BLaER1 treated with 17β-estradiol and CSF1 and Interleukin-3, amounts not matched to agents 10 nM and 100 nM (cell line): ENCODE data around the gene USP34.

Source experiments
- H3K27ac ChIP-seq, 11 experiments: shearing (Covaris generic); formaldehyde crosslinking; 2 replicates each; pipeline ENCODE4 v1.8.1; 2022
- H3K27me3 ChIP-seq, 11 experiments: shearing (Covaris generic); formaldehyde crosslinking; 2 replicates each; pipeline ENCODE4 v1.8.1; 2022
- H3K36me3 ChIP-seq, 11 experiments: shearing (Covaris generic); formaldehyde crosslinking; 2 replicates each; pipeline ENCODE4 v1.8.1; 2022
- H3K4me1 ChIP-seq, 10 experiments: shearing (Covaris generic); formaldehyde crosslinking; 2 replicates each; pipeline ENCODE4 v1.8.1; 2022
- H3K4me2 ChIP-seq, 11 experiments: shearing (Covaris generic); formaldehyde crosslinking; 2 replicates each; pipeline ENCODE4 v1.8.1; 2022
- H3K4me3 ChIP-seq, 10 experiments: shearing (Covaris generic); formaldehyde crosslinking; 2 replicates each; pipeline ENCODE4 v1.8.1; 2022
- H3K9ac ChIP-seq, 11 experiments: shearing (Covaris generic); formaldehyde crosslinking; 2 replicates each; pipeline ENCODE4 v1.8.1; 2022
- H3K9me3 ChIP-seq, 11 experiments: shearing (Covaris generic); formaldehyde crosslinking; replicated peaks in 1 of 11; 2 replicates each; pipeline ENCODE4 v1.8.1; 2022
- H4K20me1 ChIP-seq, 11 experiments: shearing (Covaris generic); formaldehyde crosslinking; 2 replicates each; pipeline ENCODE4 v1.8.1; 2022
- Cebpa-rat ChIP-seq, 11 experiments: shearing (Covaris generic); IDR thresholded peaks; 2 replicates each; pipeline ENCODE4 v1.8.1; 2022

Gene USP34

GRCh38 chr2:61368687-61369665 lies 101.9 kb downstream of the USP34 start:
- Histone ChIP-seq H3K9ac (no peak overlapping the region), H3K27me3 (no peaks in the 10 kb centered on the region), H3K4me2 (no peak overlapping the region), H3K4me3 (no peak overlapping the region), H3K36me3 (peaks cover 75 to 96% (median 87%) of the 10 kb centered on the region in 11 experiments), H3K4me1 (peaks cover 4 to 31% (median 17%) of the 10 kb centered on the region in 10 experiments; a peak in 19 of 20 replicates), H4K20me1 (peaks cover 0 to 38% (median 0%) of the 10 kb centered on the region in 11 experiments; a peak in 6 of 22 replicates), H3K9me3 (peaks cover 0 to 7% (median 2%) of the 10 kb centered on the region in 11 experiments; a peak in 10 of 22 replicates), H3K27ac (no peak overlapping the region)
- TF ChIP-seq Cebpa-rat (IDR thresholded peaks at IDR 0.05), result no peak

GRCh38 chr2:61367177-61367576 lies 103.7 kb downstream of the USP34 start:
- Histone ChIP-seq H4K20me1 (peaks cover 0 to 31% (median 0%) of the 10 kb centered on the region in 11 experiments; a peak in 6 of 22 replicates), H3K27me3 (no peaks in the 10 kb centered on the region), H3K4me1 (peaks cover 4 to 31% (median 17%) of the 10 kb centered on the region in 10 experiments; a peak in 19 of 20 replicates), H3K9me3 (peaks cover 0 to 21% (median 14%) of the 10 kb centered on the region in 11 experiments; a peak in 18 of 22 replicates), H3K9ac (no peak overlapping the region), H3K27ac (no peak overlapping the region), H3K4me3 (no peak overlapping the region), H3K36me3 (peaks cover 74 to 96% (median 89%) of the 10 kb centered on the region in 11 experiments), H3K4me2 (no peak overlapping the region)
- TF ChIP-seq Cebpa-rat (IDR thresholded peaks at IDR 0.05), result no peak

GRCh38 chr2:61363580-61363979 lies 107.3 kb downstream of the USP34 start:
- no peak overlapping the region for H3K4me2 ChIP-seq
- peaks cover 0 to 24% (median 16%) of the 10 kb centered on the region in 10 experiments; a peak in 15 of 20 replicates for H3K4me1 ChIP-seq
- peaks cover 0 to 56% (median 6%) of the 10 kb centered on the region in 11 experiments; a peak in 10 of 22 replicates for H4K20me1 ChIP-seq
- no peak overlapping the region for H3K4me3 ChIP-seq
- peaks cover 0 to 27% (median 15%) of the 10 kb centered on the region in 11 experiments; a peak in 18 of 22 replicates for H3K9me3 ChIP-seq
- TF ChIP-seq Cebpa-rat (IDR thresholded peaks at IDR 0.05), result no peak
- H3K27me3 ChIP-seq, result no peaks in the 10 kb centered on the region
- H3K9ac ChIP-seq, result no peak overlapping the region
- H3K36me3 ChIP-seq, result peaks cover 65 to 96% (median 74%) of the 10 kb centered on the region in 11 experiments
- H3K27ac ChIP-seq, result no peak overlapping the region

GRCh38 chr2:61362873-61363272 lies 108.0 kb downstream of the USP34 start:
- Histone ChIP-seq H4K20me1 (peaks cover 0 to 60% (median 6%) of the 10 kb centered on the region in 11 experiments; a peak in 11 of 22 replicates), H3K4me1 (peaks cover 0 to 24% (median 16%) of the 10 kb centered on the region in 10 experiments; a peak in 15 of 20 replicates)
- TF ChIP-seq Cebpa-rat (IDR thresholded peaks at IDR 0.05), result no peak

GRCh38 chr2:61361068-61361467 lies 109.8 kb downstream of the USP34 start:
- Histone ChIP-seq H3K36me3 (peaks cover 55 to 94% (median 75%) of the 10 kb centered on the region in 11 experiments), H3K4me3 (no peak overlapping the region), H3K4me2 (no peak overlapping the region), H3K27me3 (no peaks in the 10 kb centered on the region), H3K9me3 (peaks cover 0 to 36% (median 20%) of the 10 kb centered on the region in 11 experiments; a peak in 18 of 22 replicates), H3K9ac (no peak overlapping the region), H3K4me1 (peaks cover 3 to 15% (median 13%) of the 10 kb centered on the region in 10 experiments; a peak in 18 of 20 replicates), H4K20me1 (peaks cover 0 to 49% (median 6%) of the 10 kb centered on the region in 11 experiments; a peak in 11 of 22 replicates), H3K27ac (no peak overlapping the region)
- no peak for TF ChIP-seq Cebpa-rat (IDR thresholded peaks at IDR 0.05)

More at GRCh38 chr2:61362873-61363272, 108.0 kb downstream of the USP34 start:
- H3K4me2 ChIP-seq, result no peak overlapping the region
- H3K9ac ChIP-seq, result no peak overlapping the region
- no peak overlapping the region for H3K4me3 ChIP-seq
- H3K9me3 ChIP-seq, result peaks cover 0 to 27% (median 15%) of the 10 kb centered on the region in 11 experiments; a peak in 18 of 22 replicates
- no peaks in the 10 kb centered on the region for H3K27me3 ChIP-seq
- peaks cover 59 to 96% (median 73%) of the 10 kb centered on the region in 11 experiments for H3K36me3 ChIP-seq
- no peak overlapping the region for H3K27ac ChIP-seq

- Histone ChIP-seq H3K27ac (no peak overlapping the region), H3K4me1 (peaks cover 0 to 17% (median 0%) of the 10 kb centered on the region in 10 experiments; a peak in 5 of 20 replicates), H3K36me3 (peaks cover 60 to 97% (median 78%) of the 10 kb centered on the region in 11 experiments)
These were observed 111.8 kb downstream of the USP34 start for GRCh38 chr2:61359058-61359457.

GRCh38 chr2:61357681-61358080 lies 113.2 kb downstream of the USP34 start:
- H4K20me1 ChIP-seq, result peaks cover 0 to 54% (median 6%) of the 10 kb centered on the region in 11 experiments; a peak in 12 of 22 replicates
- H3K36me3 ChIP-seq, result peaks cover 60 to 97% (median 78%) of the 10 kb centered on the region in 11 experiments
- no peaks in the 10 kb centered on the region for H3K27me3 ChIP-seq
- no peak; a peak in 1 of 22 replicates for TF ChIP-seq Cebpa-rat (IDR thresholded peaks at IDR 0.05)
- H3K4me1 ChIP-seq, result peaks cover 0 to 17% (median 0%) of the 10 kb centered on the region in 10 experiments; a peak in 5 of 20 replicates
- H3K4me3 ChIP-seq, result no peak overlapping the region
- H3K27ac ChIP-seq, result no peak overlapping the region
- H3K9me3 ChIP-seq, result peaks cover 13 to 38% (median 28%) of the 10 kb centered on the region in 11 experiments; a peak in 21 of 22 replicates
- no peak overlapping the region for H3K9ac ChIP-seq
- no peak overlapping the region for H3K4me2 ChIP-seq

More at GRCh38 chr2:61359058-61359457, 111.8 kb downstream of the USP34 start:
- Histone ChIP-seq H4K20me1 (peaks cover 0 to 49% (median 6%) of the 10 kb centered on the region in 11 experiments; a peak in 12 of 22 replicates), H3K4me2 (no peak overlapping the region), H3K4me3 (no peak overlapping the region), H3K9me3 (peaks cover 10 to 43% (median 34%) of the 10 kb centered on the region in 11 experiments; a peak in 21 of 22 replicates), H3K27me3 (no peaks in the 10 kb centered on the region), H3K9ac (no peak overlapping the region)
- no peak for TF ChIP-seq Cebpa-rat (IDR thresholded peaks at IDR 0.05)

GRCh38 chr2:61356958-61357350 lies 113.9 kb downstream of the USP34 start:
- Histone ChIP-seq H3K27ac (0 out of 22 replicates have a peak overlapping the region, but pooled peaks of 1 of the 11 experiments have one; percentile 17), H3K9me3 (peaks cover 13 to 34% (median 28%) of the 10 kb centered on the region in 11 experiments; a peak in 21 of 22 replicates), H3K36me3 (peaks cover 62 to 92% (median 75%) of the 10 kb centered on the region in 11 experiments), H3K27me3 (no peaks in the 10 kb centered on the region), H3K4me3 (no peak overlapping the region), H3K4me2 (no peak overlapping the region), H4K20me1 (peaks cover 0 to 54% (median 6%) of the 10 kb centered on the region in 11 experiments; a peak in 12 of 22 replicates), H3K9ac (no peak overlapping the region), H3K4me1 (peaks cover 0 to 17% (median 0%) of the 10 kb centered on the region in 10 experiments; a peak in 5 of 20 replicates)
- no peak for TF ChIP-seq Cebpa-rat (IDR thresholded peaks at IDR 0.05)
